Gastrocnemius medialis (tissue), 4 donors: ENCODE data around the gene AKAP6. TPM values are rescaled to one million over a fixed set of nuclear protein-coding genes. Genes with fewer than 3 reads are reported as not detected.

Source experiments
- ATAC-seq, 2 donors: fragments of 150-250 bp; one replicate each; pipeline ENCODE4 v1.9.1; 2016
- DNase-seq, 2 donors: peaks; one replicate each; pipeline ENCODE4 v3.0.0-alpha.2; 2019
- H3K27ac ChIP-seq, 4 donors: fragments of 200-600 bp; sonication (generic); 1 replicate in 1 of 4; 2 replicates in 3 of 4; pipeline ENCODE4 v1.5.1; 2016 to 2018; ENCODE audit warnings: mild to moderate bottlenecking in 2 of 4, moderate library complexity in 1 of 4
- H3K27me3 ChIP-seq, 3 donors: fragments of 200-600 bp; sonication (generic) in 2 of 3; 1 replicate in 1 of 3; 2 replicates in 2 of 3; pipeline versions ENCODE4 v1.5.1 to v1.6.0; 2016 to 2019; ENCODE audit warnings: mild to moderate bottlenecking in 1 of 3, moderate library complexity in 1 of 3
- H3K36me3 ChIP-seq, 2 donors: fragments of 200-600 bp; sonication (generic) in 1 of 2; one replicate each; pipeline ENCODE4 v1.5.1; 2017 to 2018
- H3K4me1 ChIP-seq, 2 donors: fragments of 200-600 bp; sonication (generic) in 1 of 2; one replicate each; pipeline ENCODE4 v1.5.1; 2016 to 2017; ENCODE audit warnings: mild to moderate bottlenecking in 2 of 2
- H3K4me3 ChIP-seq, 4 donors: fragments of 200-600 bp; sonication (generic) in 3 of 4; 1 replicate in 1 of 4; 2 replicates in 3 of 4; pipeline ENCODE4 v1.5.1; 2016 to 2019; ENCODE audit warnings: mild to moderate bottlenecking in 2 of 4
- H3K9me3 ChIP-seq, 3 donors: fragments of 200-600 bp; sonication (generic) in 2 of 3; 1 replicate in 1 of 3; 2 replicates in 2 of 3; pipeline ENCODE4 v1.5.1; 2016 to 2019
- CTCF ChIP-seq, 5 experiments: fragments of 450-650 bp in 3 of 5; fragments of 200-600 bp in 2 of 5; sonication (generic) in 2 of 5; IDR thresholded peaks in 4 of 5; conservative IDR thresholded peaks in 1 of 5; 1 replicate in 4 of 5; 2 replicates in 1 of 5; pipeline ENCODE4 v1.5.1; 2016 to 2019; ENCODE audit warnings: antibody characterized with exemption in 5 of 5, mild to moderate bottlenecking in 3 of 5, moderate library complexity in 3 of 5
- POLR2A ChIP-seq, 2 donors: fragments of 450-650 bp; IDR thresholded peaks; one replicate each; pipeline ENCODE4 v1.6.1; 2017; ENCODE audit warnings: antibody characterized with exemption in 2 of 2, mild to moderate bottlenecking in 2 of 2, moderate library complexity in 2 of 2
- in situ Hi-C, 4 donors: fragments of 200-750 bp; cut with MboI; loops; one replicate each; pipeline versions ENCODE4 v1.15.0 to v1.8.0; 2017; ENCODE audit warnings: low sequenced_read_pairs in 4 of 4
- intact Hi-C: fragments of 100-400 bp; cut with DNase I; formaldehyde crosslinking; loops from one replicate; pipeline ENCODE4 v1.15.1; 2023; ENCODE audit warnings: low total_unique reads
- total RNA-seq, 4 donors: library from RNA; depleted of rRNA; stranded (reverse); fragments of >200 nt; gene quantifications; one replicate each; pipeline versions ENCODE4 v1.1.0 to v1.2.3, GENCODE V29; 2016

Gene AKAP6
- total RNA-seq, 4 donors from 2014 or later = 23.2 to 59.2 (median 32.1) TPM

DNA sequence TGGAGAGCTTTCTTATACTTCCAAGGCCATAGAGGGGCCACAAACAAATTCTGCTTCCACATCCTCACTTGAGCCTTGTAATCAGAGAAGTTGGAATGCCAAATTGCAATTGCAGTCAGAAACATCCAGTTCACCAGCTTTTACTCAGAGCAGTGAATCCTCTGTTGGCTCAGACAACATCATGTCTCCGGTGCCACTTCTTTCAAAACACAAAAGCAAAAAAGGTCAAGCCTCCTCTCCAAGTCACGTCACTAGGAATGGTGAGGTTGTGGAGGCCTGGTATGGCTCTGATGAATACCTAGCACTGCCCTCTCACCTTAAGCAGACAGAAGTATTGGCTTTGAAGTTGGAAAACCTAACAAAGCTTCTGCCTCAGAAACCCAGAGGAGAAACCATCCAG, 217.1 kb downstream of the AKAP6 start:
- no peaks in the 10 kb centered on the region for H3K36me3 ChIP-seq
- H3K27ac ChIP-seq = peak overlapping the region; percentile 55 to 76 (median 68)
- in situ Hi-C loops = no loop called here
- H3K9me3 ChIP-seq = no peaks in the 10 kb centered on the region
- TF ChIP-seq POLR2A (IDR thresholded peaks at IDR 0.05) = no peak
- no peak for TF ChIP-seq CTCF (IDR thresholded peaks at IDR 0.05 in 4 of 5, conservative IDR thresholded peaks at IDR 0.05 in 1 of 5)
- H3K4me1 ChIP-seq = peaks cover 39 to 50% of the 10 kb centered on the region in 2 donors
- intact Hi-C loops = no loop called here
- ATAC-seq (peak in 1 of 2 donors; percentile 64), DNase-seq (no peak)
- H3K4me3 ChIP-seq = no peak overlapping the region
- H3K27me3 ChIP-seq = no peaks in the 10 kb centered on the region

DNA sequence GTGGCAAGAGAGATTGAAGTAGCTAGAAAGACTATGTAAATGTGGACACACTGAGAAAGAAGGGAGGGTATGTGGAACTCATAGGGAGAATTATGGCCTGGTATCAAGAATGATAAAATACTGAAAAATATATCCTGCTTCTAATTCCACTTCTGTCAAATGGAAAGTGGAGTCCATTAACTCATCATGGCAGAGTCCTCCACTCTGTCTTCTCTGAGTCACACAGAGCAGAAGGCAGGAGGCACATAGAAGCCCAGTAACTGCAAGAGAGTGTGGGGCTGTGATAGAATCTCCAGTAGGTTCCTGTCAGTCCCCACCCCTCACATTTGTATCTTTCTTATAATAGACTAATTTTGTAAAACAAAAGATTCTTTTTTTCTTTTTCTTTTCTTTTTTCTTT, 223.7 kb downstream of the AKAP6 start:
- in situ Hi-C loops (loop anchor here in 2 of 4 donors (10.0 to 25.0 kb wide), 4 partner anchors 290 to 490 kb away; partner anchors contain the start of gene ARHGAP5 (in 1 of the 2)), intact Hi-C loops (no loop called here)
- Histone ChIP-seq H3K4me1 (peaks cover 3 to 4% of the 10 kb centered on the region in 2 donors), H3K36me3 (no peaks in the 10 kb centered on the region), H3K4me3 (no peak overlapping the region), H3K27me3 (no peaks in the 10 kb centered on the region), H3K9me3 (no peaks in the 10 kb centered on the region), H3K27ac (peak overlapping the region in 2 of 4 donors; percentile 21 to 53)
- no peak for DNase-seq
- TF ChIP-seq CTCF (IDR thresholded peaks at IDR 0.05 in 4 of 5, conservative IDR thresholded peaks at IDR 0.05 in 1 of 5) (no peak), POLR2A (IDR thresholded peaks at IDR 0.05) (no peak)
- no peak for ATAC-seq

GRCh38 chr14:32559048-32559447, 229.9 kb downstream of the AKAP6 start:
- H3K27me3 ChIP-seq = no peaks in the 10 kb centered on the region
- no peak overlapping the region for H3K4me3 ChIP-seq
- in situ Hi-C loops = loop anchor here in 2 of 4 donors (10.0 to 25.0 kb wide), 4 partner anchors 297 to 497 kb away; partner anchors contain the start of gene ARHGAP5 (in 1 of the 2)
- intact Hi-C loops = loop anchor here (5.0 kb wide), 1 partner anchor 302 kb away; no protein-coding TSS in a partner anchor
- no peak for DNase-seq
- no peak overlapping the region for H3K27ac ChIP-seq
- no peaks in the 10 kb centered on the region for H3K9me3 ChIP-seq
- no peaks in the 10 kb centered on the region for H3K36me3 ChIP-seq
- H3K4me1 ChIP-seq = peaks cover 22 to 36% of the 10 kb centered on the region in 2 donors
- TF ChIP-seq CTCF (IDR thresholded peaks at IDR 0.05 in 4 of 5, conservative IDR thresholded peaks at IDR 0.05 in 1 of 5) (no peak), POLR2A (IDR thresholded peaks at IDR 0.05) (no peak)
- ATAC-seq = no peak

- in situ Hi-C loops = loop anchor here in 2 of 4 donors (10.0 to 25.0 kb wide), 4 partner anchors 297 to 497 kb away; partner anchors contain the start of gene ARHGAP5 (in 1 of the 2)
- H3K4me1 ChIP-seq = peaks cover 27 to 41% of the 10 kb centered on the region in 2 donors
- TF ChIP-seq CTCF (IDR thresholded peaks at IDR 0.05 in 4 of 5, conservative IDR thresholded peaks at IDR 0.05 in 1 of 5) = no peak
- no peak for TF ChIP-seq POLR2A (IDR thresholded peaks at IDR 0.05)
Measured at GRCh38 chr14:32559590-32559989, 230.5 kb downstream of the AKAP6 start.

More at GRCh38 chr14:32559590-32559989, 230.5 kb downstream of the AKAP6 start:
- H3K27ac ChIP-seq = peak overlapping the region in 3 of 4 donors; percentile 8 to 25 (median 14)
- no peak for DNase-seq
- ATAC-seq = no peak
- H3K4me3 ChIP-seq = no peak overlapping the region
- intact Hi-C loops = loop anchor here (5.0 kb wide), 1 partner anchor 302 kb away; no protein-coding TSS in a partner anchor
- H3K9me3 ChIP-seq = no peaks in the 10 kb centered on the region
- H3K36me3 ChIP-seq = no peaks in the 10 kb centered on the region
- no peaks in the 10 kb centered on the region for H3K27me3 ChIP-seq
